HG03045 (cell line): Measurements from ENCODE around the gene MMP19.
A peak's percentile ranks its signal among the peaks of the same experiment; 100 is the strongest.
"Not testable (repeated sequence)": the region's sequence is repeated elsewhere in the genome, so short reads cannot be mapped to it uniquely, and the experiment has no call there.

Source experiments
- ATAC-seq: cut with Tn5 transposase; IDR thresholded peaks from one replicate; pipeline ENCODE4 v1.9.1; 2021; ENCODE audit warnings: mild to moderate bottlenecking, moderate library complexity; ENCODE audit not compliant: unreplicated experiment

MMP19 gene

GRCh38 chr12:55845361-55845760, 2.6 kb upstream of the MMP19 start:
- ATAC-seq = no peak

- no peak for ATAC-seq
Observed at GRCh38 chr12:55844961-55845360, 2.2 kb upstream of the MMP19 start.

GRCh38 chr12:55843431-55843830, 695 bp upstream of the MMP19 start:
- ATAC-seq = no peak

GRCh38 chr12:55840581-55841351, 2.0 kb downstream of the MMP19 start:
- no peak for ATAC-seq

GRCh38 chr12:55839345-55840140, 3.2 kb downstream of the MMP19 start:
- ATAC-seq = no peak

GRCh38 chr12:55838361-55838760, 4.4 kb downstream of the MMP19 start:
- ATAC-seq = no peak

- ATAC-seq = not testable (repeated sequence)
Observed at GRCh38 chr12:55834400-55834799, 8.3 kb downstream of the MMP19 start.

- no peak for ATAC-seq
Observed at GRCh38 chr12:55833056-55833455, 9.7 kb downstream of the MMP19 start.

- no peak for ATAC-seq
Observed at GRCh38 chr12:55831447-55831815, 11.3 kb downstream of the MMP19 start.

GRCh38 chr12:55830601-55831446, 11.9 kb downstream of the MMP19 start:
- no peak for ATAC-seq

GRCh38 chr12:55829967-55830600, 12.7 kb downstream of the MMP19 start:
- ATAC-seq = peak; percentile 27

GRCh38 chr12:55828357-55828756, 14.4 kb downstream of the MMP19 start:
- no peak for ATAC-seq

- no peak for ATAC-seq
Observed at GRCh38 chr12:55827806-55828205, 14.9 kb downstream of the MMP19 start.

GRCh38 chr12:55824726-55825125, 18.0 kb downstream of the MMP19 start:
- ATAC-seq = no peak

GRCh38 chr12:55823419-55823818, 19.3 kb downstream of the MMP19 start:
- no peak for ATAC-seq

- no peak for ATAC-seq
Observed at GRCh38 chr12:55822228-55822627, 20.5 kb downstream of the MMP19 start.

GRCh38 chr12:55820679-55821078, 22.1 kb downstream of the MMP19 start:
- ATAC-seq = no peak

GRCh38 chr12:55818886-55819285, 23.9 kb downstream of the MMP19 start:
- ATAC-seq = no peak

GRCh38 chr12:55818140-55818728, 24.5 kb downstream of the MMP19 start:
- ATAC-seq = peak; percentile 23

GRCh38 chr12:55817345-55818139, 25.2 kb downstream of the MMP19 start, which contains the start of the genes ORMDL2 and SARNP:
Gene ORMDL2, plus strand, starts transcription at chr12:55818041. Its CDS starts 959 bp downstream, at chr12:55819000.
Gene SARNP, minus strand, starts transcription at chr12:55817724. Its CDS starts 23 bp downstream, at chr12:55817701.
- peak; percentile 98 for ATAC-seq
